Parathyroid adenoma (tissue), 2 donors: ENCODE results near the gene RNF13.

Source experiments
- H2AFZ ChIP-seq: fragments of 300-600 bp; sonication (generic); one replicate; pipeline ENCODE4 v1.7.0; 2017; ENCODE audit warnings: antibody characterized with exemption, mild to moderate bottlenecking
- H3K27ac ChIP-seq: fragments of 300-600 bp; sonication (generic); one replicate; pipeline ENCODE4 v1.7.0; 2017
- H3K27me3 ChIP-seq: fragments of 300-600 bp; sonication (generic); one replicate; pipeline ENCODE4 v1.7.0; 2017; ENCODE audit warnings: low read length; ENCODE audit not compliant: control insufficient read depth, insufficient read depth
- H3K36me3 ChIP-seq: fragments of 300-600 bp; sonication (generic); one replicate; pipeline ENCODE4 v1.7.0; 2017; ENCODE audit warnings: low read length; ENCODE audit not compliant: control insufficient read depth, insufficient read depth
- H3K4me1 ChIP-seq: fragments of 300-600 bp; sonication (generic); one replicate; pipeline ENCODE4 v1.7.0; 2017; ENCODE audit warnings: control low read depth
- H3K4me2 ChIP-seq: fragments of 300-600 bp; sonication (generic); one replicate; pipeline ENCODE4 v1.7.0; 2017; ENCODE audit warnings: low read length
- H3K4me3 ChIP-seq: fragments of 300-600 bp; sonication (generic); one replicate; pipeline ENCODE4 v1.7.0; 2017; ENCODE audit warnings: low read depth, low read length
- H3K79me2 ChIP-seq: fragments of 300-600 bp; sonication (generic); one replicate; pipeline ENCODE4 v1.7.0; 2017; ENCODE audit warnings: control low read depth
- H3K9ac ChIP-seq: fragments of 300-600 bp; sonication (generic); one replicate; pipeline ENCODE4 v1.7.0; 2017; ENCODE audit warnings: mild to moderate bottlenecking
- H3K9me3 ChIP-seq: fragments of 300-600 bp; sonication (generic); one replicate; pipeline ENCODE4 v1.7.0; 2017; ENCODE audit warnings: low read length; ENCODE audit not compliant: control insufficient read depth
- TF ChIP-seq, protein P1 (sequence below): fragments of 300-600 bp; sonication (generic); IDR thresholded peaks from one replicate; pipeline ENCODE4 v1.7.0; 2017; ENCODE audit warnings: antibody characterized with exemption, mild to moderate bottlenecking
- donor health status: primary hyperparathyroidism.

The RNF13 gene

DNA sequence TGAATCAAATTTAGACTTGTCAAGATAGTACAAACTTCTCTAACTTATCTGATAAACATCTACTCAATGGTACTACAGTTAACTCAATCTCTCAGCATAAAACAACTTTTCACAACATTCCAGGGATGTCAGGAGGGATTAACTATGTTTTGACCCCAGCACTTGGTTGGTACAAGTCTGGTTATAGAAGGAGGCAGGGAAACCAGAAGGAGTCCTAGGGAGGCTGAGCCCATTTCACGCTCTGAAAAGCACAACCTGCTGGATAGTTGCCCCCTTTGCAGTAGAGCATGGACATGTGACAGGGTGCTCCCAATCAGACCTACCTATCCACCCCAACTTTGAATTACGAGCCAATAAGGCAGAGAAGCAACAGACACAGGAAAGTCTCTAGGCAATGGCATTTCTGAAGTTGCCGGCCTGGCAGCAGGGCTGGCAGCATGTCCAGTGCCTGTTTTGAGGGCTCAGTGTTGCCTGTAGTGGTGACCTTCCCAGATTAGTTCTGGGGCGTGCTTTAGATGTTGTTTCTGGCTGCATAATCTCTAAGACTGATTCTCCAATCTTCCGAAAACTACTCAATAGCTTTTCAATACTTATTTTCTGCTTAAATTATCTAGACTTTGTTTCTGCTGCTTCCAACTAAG lies 28.8 kb upstream of the RNF13 start:
- H3K27ac ChIP-seq: no peak overlapping the region
- TF ChIP-seq, protein P1, sequence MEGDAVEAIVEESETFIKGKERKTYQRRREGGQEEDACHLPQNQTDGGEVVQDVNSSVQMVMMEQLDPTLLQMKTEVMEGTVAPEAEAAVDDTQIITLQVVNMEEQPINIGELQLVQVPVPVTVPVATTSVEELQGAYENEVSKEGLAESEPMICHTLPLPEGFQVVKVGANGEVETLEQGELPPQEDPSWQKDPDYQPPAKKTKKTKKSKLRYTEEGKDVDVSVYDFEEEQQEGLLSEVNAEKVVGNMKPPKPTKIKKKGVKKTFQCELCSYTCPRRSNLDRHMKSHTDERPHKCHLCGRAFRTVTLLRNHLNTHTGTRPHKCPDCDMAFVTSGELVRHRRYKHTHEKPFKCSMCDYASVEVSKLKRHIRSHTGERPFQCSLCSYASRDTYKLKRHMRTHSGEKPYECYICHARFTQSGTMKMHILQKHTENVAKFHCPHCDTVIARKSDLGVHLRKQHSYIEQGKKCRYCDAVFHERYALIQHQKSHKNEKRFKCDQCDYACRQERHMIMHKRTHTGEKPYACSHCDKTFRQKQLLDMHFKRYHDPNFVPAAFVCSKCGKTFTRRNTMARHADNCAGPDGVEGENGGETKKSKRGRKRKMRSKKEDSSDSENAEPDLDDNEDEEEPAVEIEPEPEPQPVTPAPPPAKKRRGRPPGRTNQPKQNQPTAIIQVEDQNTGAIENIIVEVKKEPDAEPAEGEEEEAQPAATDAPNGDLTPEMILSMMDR: no peak
- no peak overlapping the region for H3K9ac ChIP-seq
- no peak overlapping the region for H2AFZ ChIP-seq
- no peaks in the 10 kb centered on the region for H3K9me3 ChIP-seq
- no peak overlapping the region for H3K4me3 ChIP-seq
- H3K27me3 ChIP-seq: no peaks in the 10 kb centered on the region
- no peaks in the 10 kb centered on the region for H3K4me1 ChIP-seq
- no peak overlapping the region for H3K4me2 ChIP-seq
- no peaks in the 10 kb centered on the region for H3K79me2 ChIP-seq
- no peaks in the 10 kb centered on the region for H3K36me3 ChIP-seq

DNA sequence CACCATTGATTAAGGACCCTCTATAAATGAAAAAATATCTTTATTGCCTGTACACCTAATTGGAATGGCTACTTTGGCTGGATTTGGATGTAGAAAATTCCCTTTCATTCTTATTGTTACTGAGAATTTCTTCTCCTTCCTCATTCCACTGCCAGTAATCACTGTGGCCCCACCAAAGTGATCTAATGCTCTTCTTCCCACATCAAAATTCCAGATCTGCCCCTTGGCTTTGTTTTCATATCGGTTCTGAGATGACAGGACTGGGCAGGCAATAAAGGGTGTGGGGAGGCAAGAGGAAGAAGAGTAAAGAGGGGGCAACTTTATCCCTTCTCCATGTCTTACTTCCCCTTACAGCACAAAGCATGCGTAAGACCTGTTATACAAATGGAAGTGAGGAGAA lies 22.7 kb upstream of the RNF13 start:
- Histone ChIP-seq H3K9ac (no peak overlapping the region), H3K27ac (no peak overlapping the region), H3K27me3 (no peaks in the 10 kb centered on the region), H3K4me1 (no peaks in the 10 kb centered on the region), H3K4me3 (no peak overlapping the region), H3K79me2 (no peaks in the 10 kb centered on the region), H3K9me3 (no peaks in the 10 kb centered on the region), H2AFZ (no peak overlapping the region), H3K4me2 (no peak overlapping the region), H3K36me3 (no peaks in the 10 kb centered on the region)
- TF ChIP-seq, protein P1: no peak

DNA sequence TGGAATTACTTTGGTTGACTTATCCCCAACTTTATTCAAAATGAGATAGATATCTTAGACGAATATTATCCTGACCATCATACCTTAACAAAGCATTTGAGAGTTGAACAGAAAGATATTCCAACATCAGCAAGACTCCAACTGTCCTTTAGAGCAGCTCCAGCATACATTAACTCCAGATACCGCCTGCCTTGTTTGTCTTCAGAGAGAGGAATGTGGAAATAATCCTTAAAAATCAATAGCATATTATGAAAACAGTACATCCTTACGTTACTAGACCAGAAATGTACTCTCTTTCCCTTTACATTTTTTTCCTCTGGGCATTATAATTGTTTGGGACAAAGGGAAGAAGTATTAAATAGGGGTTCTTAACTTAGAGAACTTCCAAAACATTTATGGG lies 22.3 kb upstream of the RNF13 start:
- H3K36me3 ChIP-seq: no peaks in the 10 kb centered on the region
- H3K79me2 ChIP-seq: no peaks in the 10 kb centered on the region
- no peak overlapping the region for H3K4me3 ChIP-seq
- TF ChIP-seq, protein P1: no peak
- H3K27me3 ChIP-seq: no peaks in the 10 kb centered on the region
- H3K9me3 ChIP-seq: no peaks in the 10 kb centered on the region
- no peaks in the 10 kb centered on the region for H3K4me1 ChIP-seq
- H3K9ac ChIP-seq: no peak overlapping the region
- no peak overlapping the region for H2AFZ ChIP-seq
- H3K27ac ChIP-seq: no peak overlapping the region
- no peak overlapping the region for H3K4me2 ChIP-seq

DNA sequence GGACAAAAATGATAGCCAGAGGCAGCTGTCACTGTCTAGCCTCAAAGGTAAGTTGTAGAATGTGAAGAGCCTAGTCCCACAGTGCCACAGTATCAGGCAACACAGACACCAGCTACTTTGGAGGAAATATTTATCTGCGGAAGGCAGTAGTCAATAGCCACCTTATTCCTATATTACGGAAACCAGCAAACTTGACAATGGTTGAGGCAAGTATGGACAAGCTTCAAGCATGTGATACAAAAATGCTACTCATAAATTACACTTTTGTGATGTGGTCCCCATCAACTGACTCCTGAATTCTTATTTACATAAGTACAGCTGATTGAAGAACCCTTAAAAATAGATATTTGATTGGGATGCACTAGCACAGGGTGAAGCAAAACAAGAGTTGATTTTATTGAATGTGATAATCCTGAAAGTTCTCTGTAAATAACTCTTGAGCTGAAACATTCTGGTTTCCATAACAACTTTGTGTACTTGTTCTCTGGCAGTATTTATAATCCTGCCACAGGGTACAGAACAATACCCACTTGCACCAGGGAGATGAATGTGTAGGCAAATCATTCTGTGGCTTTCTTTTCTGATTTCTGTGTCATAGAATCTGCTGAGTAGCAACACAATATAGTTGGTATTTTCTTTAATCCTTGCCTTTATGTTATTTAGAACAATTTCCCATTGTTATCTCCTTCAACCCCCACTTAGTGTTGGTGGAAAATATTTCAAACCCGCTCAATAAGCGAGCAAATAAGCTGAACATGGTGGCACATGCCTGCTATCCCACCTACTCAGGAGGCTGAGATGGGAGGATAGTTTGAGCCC lies 20.4 kb upstream of the RNF13 start, which contains the start of gene ANKUB1:
Gene ANKUB1 (minus strand): TSS at position 103 of the 819 bp plus-strand sequence. CDS start 188 bp downstream, outside the sequence.
- TF ChIP-seq, protein P1: no peak
- Histone ChIP-seq H3K27ac (no peak within 1 kb of the TSS), H3K79me2 (no peaks in the 10 kb centered on the region), H3K27me3 (no peaks in the 10 kb centered on the region), H3K4me2 (no peak within 1 kb of the TSS), H3K4me1 (no peaks in the 10 kb centered on the region), H3K9me3 (no peaks in the 10 kb centered on the region), H3K36me3 (no peaks in the 10 kb centered on the region), H3K4me3 (no peak within 1 kb of the TSS), H2AFZ (no peak within 1 kb of the TSS), H3K9ac (no peak within 1 kb of the TSS)
